Activated CD4-positive, alpha-beta T cell treated with anti-CD3 and anti-CD28 coated beads, Interleukin-10, Interleukin-2, amounts not matched to agents 100 ng/mL and 50 ng/mL, durations not matched to agents 16 hours and 8 hours (primary cell): ENCODE results near the gene ITGB3BP.
"Not testable (repeated sequence)": the region's sequence is repeated elsewhere in the genome, so short reads cannot be mapped to it uniquely, and the experiment has no call there.

Experiments used
- DNase-seq: peaks from one replicate; pipeline ENCODE4 v3.0.0-alpha.2; 2020

ITGB3BP gene

GRCh38 chr1:63522891-63523728 lies at the start of gene ITGB3BP, which contains the start of gene EFCAB7:
TSS of gene ITGB3BP (minus strand) at chr1:63523225. CDS start at chr1:63523133, 92 bp downstream.
TSS of gene EFCAB7 (plus strand) at chr1:63523525. CDS start at chr1:63525573, 2,048 bp downstream.
- DNase-seq, result peak; percentile 89

- DNase-seq, result not testable (repeated sequence)
These were observed 49.7 kb upstream of the ITGB3BP start for GRCh38 chr1:63572686-63573085.

- no peak for DNase-seq
These were observed 46.8 kb upstream of the ITGB3BP start for GRCh38 chr1:63569640-63570316.

GRCh38 chr1:63569068-63569467 lies 46.0 kb upstream of the ITGB3BP start:
- no peak for DNase-seq

GRCh38 chr1:63563745-63564144 lies 40.7 kb upstream of the ITGB3BP start:
- DNase-seq, result no peak

- no peak for DNase-seq
These were observed 36.3 kb upstream of the ITGB3BP start for GRCh38 chr1:63559357-63559756.

GRCh38 chr1:63557365-63557987 lies 34.5 kb upstream of the ITGB3BP start:
- DNase-seq, result peak; percentile 18

GRCh38 chr1:63555480-63555879 lies 32.5 kb upstream of the ITGB3BP start:
- DNase-seq, result no peak

- DNase-seq, result no peak
These were observed 25.9 kb upstream of the ITGB3BP start for GRCh38 chr1:63548877-63549276.

- no peak for DNase-seq
These were observed 25.3 kb upstream of the ITGB3BP start for GRCh38 chr1:63548303-63548702.

GRCh38 chr1:63547621-63548294 lies 24.7 kb upstream of the ITGB3BP start:
- no peak for DNase-seq

GRCh38 chr1:63545780-63546179 lies 22.8 kb upstream of the ITGB3BP start:
- DNase-seq, result no peak

- no peak for DNase-seq
These were observed 14.9 kb upstream of the ITGB3BP start for GRCh38 chr1:63537940-63538339.

GRCh38 chr1:63537006-63537405 lies 14.0 kb upstream of the ITGB3BP start:
- DNase-seq, result no peak

GRCh38 chr1:63534406-63534805 lies 11.4 kb upstream of the ITGB3BP start:
- no peak for DNase-seq

GRCh38 chr1:63533931-63534330 lies 10.9 kb upstream of the ITGB3BP start:
- DNase-seq, result no peak

- no peak for DNase-seq
These were observed 9.7 kb upstream of the ITGB3BP start for GRCh38 chr1:63532727-63533126.

- DNase-seq, result no peak
These were observed 1.2 kb upstream of the ITGB3BP start for GRCh38 chr1:63524201-63524600.

GRCh38 chr1:63523738-63524137 lies 713 bp upstream of the ITGB3BP start:
- DNase-seq, result no peak

GRCh38 chr1:63516629-63517028 lies 6.4 kb downstream of the ITGB3BP start:
- no peak for DNase-seq

GRCh38 chr1:63512584-63512983 lies 10.4 kb downstream of the ITGB3BP start:
- no peak for DNase-seq

- DNase-seq, result no peak
These were observed 13.3 kb downstream of the ITGB3BP start for GRCh38 chr1:63509718-63510117.

GRCh38 chr1:63506782-63507181 lies 16.2 kb downstream of the ITGB3BP start:
- DNase-seq, result no peak
